ENCODE measurements around the gene CROT.

CROT gene

GRCh38 chr7:87416682-87417587 is 71.5 kb downstream of the CROT start:
- peak; percentile 31 for DNase-seq (ENCODE audit: low spot score)
- peak; percentile 73 for TF ChIP-seq CTCF (IDR thresholded peaks at IDR 0.05; ENCODE audit: extremely low read depth, insufficient read depth, missing control alignments)
- in situ Hi-C loops (cut with MboI; ENCODE audit: low pct_unique_long_range_greater_than_20kb, low sequenced_read_pairs, unreplicated experiment): loop anchor here (10.0 kb wide), 1 partner anchor 102 kb away; no protein-coding TSS in a partner anchor

GRCh38 chr7:87420173-87420572 is 74.7 kb downstream of the CROT start:
- no peak for TF ChIP-seq CTCF (IDR thresholded peaks at IDR 0.05; ENCODE audit: extremely low read depth, insufficient read depth, missing control alignments)
- in situ Hi-C loops (cut with MboI; ENCODE audit: low pct_unique_long_range_greater_than_20kb, low sequenced_read_pairs, unreplicated experiment): no loop called here
- no peak for DNase-seq (ENCODE audit: low spot score)

- DNase-seq (ENCODE audit: low spot score): no peak
- in situ Hi-C loops (cut with MboI; ENCODE audit: low pct_unique_long_range_greater_than_20kb, low sequenced_read_pairs, unreplicated experiment): no loop called here
- TF ChIP-seq CTCF (IDR thresholded peaks at IDR 0.05; ENCODE audit: extremely low read depth, insufficient read depth, missing control alignments): no peak
Measured at GRCh38 chr7:87424075-87424474, 78.6 kb downstream of the CROT start.

GRCh38 chr7:87426160-87426559 is 80.7 kb downstream of the CROT start:
- TF ChIP-seq CTCF (IDR thresholded peaks at IDR 0.05; ENCODE audit: extremely low read depth, insufficient read depth, missing control alignments): no peak
- no peak for DNase-seq (ENCODE audit: low spot score)
- in situ Hi-C loops (cut with MboI; ENCODE audit: low pct_unique_long_range_greater_than_20kb, low sequenced_read_pairs, unreplicated experiment): no loop called here

- in situ Hi-C loops (cut with MboI; ENCODE audit: low pct_unique_long_range_greater_than_20kb, low sequenced_read_pairs, unreplicated experiment): no loop called here
- no peak for TF ChIP-seq CTCF (IDR thresholded peaks at IDR 0.05; ENCODE audit: extremely low read depth, insufficient read depth, missing control alignments)
- DNase-seq (ENCODE audit: low spot score): no peak
Measured at GRCh38 chr7:87427288-87427687, 81.8 kb downstream of the CROT start.

GRCh38 chr7:87432536-87432935 is 87.1 kb downstream of the CROT start:
- in situ Hi-C loops (cut with MboI; ENCODE audit: low pct_unique_long_range_greater_than_20kb, low sequenced_read_pairs, unreplicated experiment): no loop called here
- no peak for TF ChIP-seq CTCF (IDR thresholded peaks at IDR 0.05; ENCODE audit: extremely low read depth, insufficient read depth, missing control alignments)
- no peak for DNase-seq (ENCODE audit: low spot score)
